ENCODE data around the gene DNAH2. TPM values are rescaled to one million over a fixed set of nuclear protein-coding genes. Genes with fewer than 3 reads are reported as not detected.
A peak's percentile ranks its signal among the peaks of the same experiment; 100 is the strongest.

DNAH2 gene
- total and polyA plus RNA-seq, 9 of the 15 experiments (the other 6 are each of a cell fraction or from before 2014, with no cell fraction given), result 0.03 TPM; not detected in 8

GRCh38 chr17:7687072-7687907, 30.3 kb upstream of the DNAH2 start, which contains the start of gene TP53:
TP53 (minus strand) TSS chr17:7687490; CDS start chr17:7676594, 10,896 bp downstream.
- Histone ChIP-seq H3K27ac (ENCODE audit: extremely low read depth, low read depth, low read length) (peak within 1 kb of the TSS; percentile 99), H3K4me3 (peak within 1 kb of the TSS; percentile 78), H3K79me2 (ENCODE audit: control insufficient read depth, insufficient read depth, low read length) (peaks cover 65% of the 10 kb centered on the region), H3K9ac (ENCODE audit: insufficient read depth in 1 of 2, low read depth in 2 of 2, low read length in 2 of 2) (peak within 1 kb of the TSS; percentile 95 to 96), H3K36me3 (ENCODE audit: control insufficient read depth, insufficient read depth, low read length) (peaks cover 27% of the 10 kb centered on the region), H3K9me3 (replicated peaks; ENCODE audit: control insufficient read depth, insufficient read depth, low read depth, low read length) (no peaks in the 10 kb centered on the region), H3K9me1 (ENCODE audit: control insufficient read depth, insufficient read depth, low read length) (no peaks in the 10 kb centered on the region), H4K20me1 (replicated peaks; ENCODE audit: control insufficient read depth, insufficient read depth, low read length) (no peaks in the 10 kb centered on the region), H3K4me2 (ENCODE audit: insufficient read depth, low read length) (peak within 1 kb of the TSS; percentile 99), H3K4me1 (replicated peaks in 1 of 2; ENCODE audit: control insufficient read depth in 2 of 2, insufficient read depth in 2 of 2, low read length in 2 of 2) (peaks cover 6 to 21% of the 10 kb centered on the region in 2 experiments; a peak in 3 of 5 replicates), H2AFZ (ENCODE audit: low read depth, low read length) (peak within 1 kb of the TSS; percentile 92), H3K27me3 (ENCODE audit: control insufficient read depth in 2 of 2, insufficient read depth in 2 of 2, low read length in 2 of 2) (no peaks in the 10 kb centered on the region)
- BruUV-seq (replicated peaks), result TSS peak; percentile 71
- ATAC-seq (peak; percentile 73), FAIRE-seq (peak; percentile 92), DNase-seq (ENCODE audit: extremely low read depth in 1 of 4, low spot score in 3 of 4) (peak; percentile 66 to 93 (median 74))
- 0% methylated on average over 23 of the region's 30 CpGs for WGBS (ENCODE audit: insufficient coverage, low coverage, missing lambda C conversion rate)
- intact Hi-C loops (cut with micrococcal nuclease) (loop anchor here (5.0 kb wide), 1 partner anchor 100 kb away; no protein-coding TSS in a partner anchor), in situ Hi-C loops (cut with MboI) (loop anchor here (5.0 kb wide), 1 partner anchor 55 kb away; the partner anchor contains the start of gene SHBG)
- ChIA-PET CTCF (ENCODE audit: low intra/inter-chr PET ratio) (interaction anchor here (1.1 to 2.7 kb wide), 4 partner anchors 53 to 125 kb away, joined by 3 to 18 read pairs (median 4); partner anchors contain the start of gene SENP3), POLR2A (interaction anchor here (0.6 to 7.3 kb wide), 46 partner anchors 10 to 574 kb away, joined by 3 to 67 read pairs (median 5); partner anchors contain the start of genes ATP1B2, CD68, DNAH2 and EFNB3)
- TF ChIP-seq E2F8 (IDR thresholded peaks at IDR 0.05; ENCODE audit: low read depth, partially characterized antibody), result peak; percentile 51
- TF ChIP-seq NR1H2 (CRISPR knock-in tag; IDR thresholded peaks at IDR 0.05), result no peak
- TF ChIP-seq KLF16 (IDR thresholded peaks at IDR 0.05), result no peak
- TF ChIP-seq PYGO2 (tag; IDR thresholded peaks at IDR 0.05), result no peak
- peak; percentile 75 for TF ChIP-seq PML (IDR thresholded peaks at IDR 0.05; ENCODE audit: low read length)
- peak; percentile 10; the same call in 1 of the 2 replicates for TF ChIP-seq STAT5A (IDR thresholded peaks at IDR 0.05; ENCODE audit: borderline replicate concordance, low read length)
- no peak for TF ChIP-seq NFIX (CRISPR knock-in tag; IDR thresholded peaks at IDR 0.05; ENCODE audit: low read depth)
- TF ChIP-seq DPF2 (IDR thresholded peaks at IDR 0.05), result peak; percentile 14; the same call in 1 of the 2 replicates
- TF ChIP-seq ZNF764 (CRISPR knock-in tag; IDR thresholded peaks at IDR 0.05; ENCODE audit: low read depth), result no peak
- TF ChIP-seq ZNF277 (CRISPR knock-in tag; IDR thresholded peaks at IDR 0.05; ENCODE audit: borderline replicate concordance), result no peak
- TF ChIP-seq MCM2 (IDR thresholded peaks at IDR 0.05; ENCODE audit: low read depth), result no peak
- TF ChIP-seq MYBL2 (IDR thresholded peaks at IDR 0.05; ENCODE audit: low read depth), result no peak
- no peak for TF ChIP-seq MYBL2 (CRISPR knock-in tag; IDR thresholded peaks at IDR 0.05; ENCODE audit: borderline replicate concordance)
- peak; percentile 88 for TF ChIP-seq ZNF143 (CRISPR knock-in tag; IDR thresholded peaks at IDR 0.05)
- TF ChIP-seq ZSCAN32 (CRISPR knock-in tag; IDR thresholded peaks at IDR 0.05), result no peak
- 0 out of 2 replicates have a peak, but pooled peaks have one; percentile 54 for TF ChIP-seq ZBTB43 (CRISPR knock-in tag; IDR thresholded peaks at IDR 0.05)

Data from K562 (cell line).